Purkinje cell (primary cell): ENCODE data around the gene NAP1L3. TPM values are rescaled to one million over a fixed set of nuclear protein-coding genes. Genes with fewer than 3 reads are reported as not detected.

Source experiments
- polyA plus RNA-seq: library from polyadenylated mRNA; unstranded; fragments of >200 nt; fragmentation: Nextera tagmentation; gene quantifications from 2 replicates; pipeline ENCODE4 v1.2.1, GENCODE V29; 2014

The NAP1L3 gene
- 94.6 and 98.2 TPM in 2 replicates for polyA plus RNA-seq

GRCh38 chrX:93673056-93673868 lies at the start of gene NAP1L3:
TSS of gene NAP1L3 (minus strand) at chrX:93673578. CDS start at chrX:93673304, 274 bp downstream.

GRCh38 chrX:93673869-93674271 lies 492 bp upstream of the NAP1L3 start, which contains the start of gene FAM133A:
TSS of gene FAM133A (plus strand) at chrX:93674206. CDS start at chrX:93709420, 35,214 bp downstream.

Other genes with a start within 250 kb of the NAP1L3 start
- 0.84 and 4.2 TPM in 2 replicates for gene FAM133A, start 628 bp upstream of the NAP1L3 start, polyA plus RNA-seq